HEK293 (cell line): ENCODE results near the gene PORCN.
A peak's percentile ranks its signal among the peaks of the same experiment; 100 is the strongest.

Experiments used
- BCL11B ChIP-seq: fragments of 450-650 bp; formaldehyde crosslinking; IDR thresholded peaks from 2 replicates; pipeline ENCODE4 v1.5.1; 2016; ENCODE audit warnings: low read depth, missing biosample characterization, missing genetic modification characterization
- FEZF1 ChIP-seq: fragments of 450-650 bp; formaldehyde crosslinking; IDR thresholded peaks from 2 replicates; pipeline ENCODE4 v1.5.1; 2016; ENCODE audit warnings: missing biosample characterization, missing genetic modification characterization
- HOXA7 ChIP-seq: sonication (generic); formaldehyde crosslinking; IDR thresholded peaks from 2 replicates; pipeline ENCODE4 v1.8.1; 2022; ENCODE audit warnings: missing genetic modification reagents, borderline replicate concordance
- INSM2 ChIP-seq: fragments of 450-650 bp; formaldehyde crosslinking; IDR thresholded peaks from 2 replicates; pipeline ENCODE4 v1.5.1; 2016; ENCODE audit warnings: missing biosample characterization, missing genetic modification characterization
- KLF16 ChIP-seq: fragments of 450-650 bp; formaldehyde crosslinking; IDR thresholded peaks from 2 replicates; pipeline ENCODE4 v1.5.1; 2017; ENCODE audit warnings: missing biosample characterization, missing genetic modification characterization
- KLF9 ChIP-seq: fragments of 450-650 bp; formaldehyde crosslinking; IDR thresholded peaks from 2 replicates; pipeline ENCODE4 v1.5.1; 2016; ENCODE audit warnings: missing biosample characterization, missing genetic modification characterization, low read depth
- PRDM4 ChIP-seq: fragments of 450-650 bp; formaldehyde crosslinking; IDR thresholded peaks from 2 replicates; pipeline ENCODE4 v1.5.1; 2017; ENCODE audit warnings: missing biosample characterization, missing genetic modification characterization
- SETDB1 ChIP-seq: IDR thresholded peaks from one replicate; pipeline ENCODE4 v1.6.1; 2017; ENCODE audit warnings: mild to moderate bottlenecking, low read length, moderate library complexity, mixed read lengths; ENCODE audit not compliant: insufficient read length
- SP2 ChIP-seq: fragments of 450-650 bp; formaldehyde crosslinking; IDR thresholded peaks from 2 replicates; pipeline ENCODE4 v1.5.1; 2016; ENCODE audit warnings: missing biosample characterization, missing genetic modification characterization
- TCF7L2 ChIP-seq: IDR thresholded peaks from 2 replicates; pipeline ENCODE4 v1.6.1; 2011; ENCODE audit warnings: low read depth, mild to moderate bottlenecking, inconsistent platforms, low read length, moderate library complexity, borderline replicate concordance
- ZBTB1 ChIP-seq: fragments of 450-650 bp; formaldehyde crosslinking; IDR thresholded peaks from 2 replicates; pipeline ENCODE4 v1.5.1; 2016; ENCODE audit warnings: missing biosample characterization, missing genetic modification characterization
- ZBTB21 ChIP-seq: fragments of 450-650 bp; formaldehyde crosslinking; IDR thresholded peaks from 2 replicates; pipeline ENCODE4 v1.5.1; 2017; ENCODE audit warnings: missing biosample characterization, missing genetic modification characterization
- ZBTB8A ChIP-seq: fragments of 450-650 bp; formaldehyde crosslinking; IDR thresholded peaks from 2 replicates; pipeline ENCODE4 v1.5.1; 2016; ENCODE audit warnings: missing biosample characterization, missing genetic modification characterization
- ZEB2 ChIP-seq: fragments of 450-650 bp; formaldehyde crosslinking; IDR thresholded peaks from 2 replicates; pipeline ENCODE4 v1.5.1; 2016; ENCODE audit warnings: missing biosample characterization, missing genetic modification characterization
- ZFHX2 ChIP-seq: fragments of 450-650 bp; formaldehyde crosslinking; conservative IDR thresholded peaks from 2 replicates; pipeline ENCODE4 v1.5.1; 2016; ENCODE audit warnings: missing biosample characterization, missing genetic modification characterization
- ZFP41 ChIP-seq: fragments of 450-650 bp; formaldehyde crosslinking; IDR thresholded peaks from 2 replicates; pipeline ENCODE4 v1.5.1; 2016; ENCODE audit warnings: missing biosample characterization, missing genetic modification characterization, borderline replicate concordance
- ZNF157 ChIP-seq: fragments of 450-650 bp; formaldehyde crosslinking; IDR thresholded peaks from 2 replicates; pipeline ENCODE4 v1.5.1; 2016; ENCODE audit warnings: missing biosample characterization, missing genetic modification characterization
- ZNF211 ChIP-seq: fragments of 450-650 bp; formaldehyde crosslinking; IDR thresholded peaks from 2 replicates; pipeline ENCODE4 v1.5.1; 2016; ENCODE audit warnings: low read depth, missing biosample characterization, missing genetic modification characterization
- ZNF37A ChIP-seq: fragments of 450-650 bp; IDR thresholded peaks from 2 replicates; pipeline ENCODE4 v1.5.1; 2018; ENCODE audit warnings: missing biosample characterization, missing genetic modification characterization
- ZNF423 ChIP-seq: fragments of 450-650 bp; formaldehyde crosslinking; IDR thresholded peaks from 2 replicates; pipeline ENCODE4 v1.5.1; 2016; ENCODE audit warnings: missing biosample characterization, missing genetic modification characterization
- ZNF558 ChIP-seq: fragments of 450-650 bp; formaldehyde crosslinking; IDR thresholded peaks from 2 replicates; pipeline ENCODE4 v1.5.1; 2016; ENCODE audit warnings: missing biosample characterization, missing genetic modification characterization
- ZNF623 ChIP-seq: fragments of 450-650 bp; formaldehyde crosslinking; IDR thresholded peaks from 2 replicates; pipeline ENCODE4 v1.5.1; 2016; ENCODE audit warnings: missing biosample characterization, missing genetic modification characterization
- ZNF626 ChIP-seq: fragments of 450-650 bp; sonication (Bioruptor Pico); formaldehyde crosslinking; IDR thresholded peaks from 2 replicates; pipeline ENCODE4 v1.5.1; 2018; ENCODE audit warnings: missing biosample characterization, missing genetic modification characterization, inconsistent platforms
- ZNF654 ChIP-seq: fragments of 450-650 bp; formaldehyde crosslinking; IDR thresholded peaks from 2 replicates; pipeline ENCODE4 v1.5.1; 2016; ENCODE audit warnings: low read depth, missing biosample characterization, missing genetic modification characterization
- ZNF660 ChIP-seq: fragments of 450-650 bp; IDR thresholded peaks from 2 replicates; pipeline ENCODE4 v1.5.1; 2018; ENCODE audit warnings: missing biosample characterization, mild to moderate bottlenecking, missing genetic modification characterization
- ZNF792 ChIP-seq: fragments of 450-650 bp; formaldehyde crosslinking; IDR thresholded peaks from 2 replicates; pipeline ENCODE4 v1.5.1; 2016; ENCODE audit warnings: missing biosample characterization, missing genetic modification characterization
- ZNF837 ChIP-seq: fragments of 450-650 bp; formaldehyde crosslinking; IDR thresholded peaks from 2 replicates; pipeline ENCODE4 v1.5.1; 2016; ENCODE audit warnings: missing biosample characterization, missing genetic modification characterization
- ZSCAN23 ChIP-seq: fragments of 450-650 bp; formaldehyde crosslinking; IDR thresholded peaks from 2 replicates; pipeline ENCODE4 v1.5.1; 2016; ENCODE audit warnings: missing biosample characterization, missing genetic modification characterization
- ZSCAN30 ChIP-seq: fragments of 450-650 bp; IDR thresholded peaks from 2 replicates; pipeline ENCODE4 v1.5.1; 2018; ENCODE audit warnings: missing biosample characterization, mild to moderate bottlenecking, missing genetic modification characterization, moderate library complexity
- ZXDB ChIP-seq: fragments of 450-650 bp; formaldehyde crosslinking; IDR thresholded peaks from 2 replicates; pipeline ENCODE4 v1.5.1; 2016; ENCODE audit warnings: missing biosample characterization, missing genetic modification characterization
- TF ChIP-seq, protein P1 (sequence below): fragments of 450-650 bp; formaldehyde crosslinking; IDR thresholded peaks from 2 replicates; pipeline ENCODE4 v1.5.1; 2016; ENCODE audit warnings: missing biosample characterization, missing genetic modification characterization
- TF ChIP-seq, protein P2 (sequence below): fragments of 450-650 bp; formaldehyde crosslinking; IDR thresholded peaks from 2 replicates; pipeline ENCODE4 v1.5.1; 2016; ENCODE audit warnings: missing biosample characterization, missing genetic modification characterization
- TF ChIP-seq, protein P3 (sequence below): sonication (generic); formaldehyde crosslinking; IDR thresholded peaks from 2 replicates; pipeline ENCODE4 v1.8.1; 2022; ENCODE audit warnings: mild to moderate bottlenecking, moderate library complexity, missing genetic modification reagents

PORCN gene

DNA sequence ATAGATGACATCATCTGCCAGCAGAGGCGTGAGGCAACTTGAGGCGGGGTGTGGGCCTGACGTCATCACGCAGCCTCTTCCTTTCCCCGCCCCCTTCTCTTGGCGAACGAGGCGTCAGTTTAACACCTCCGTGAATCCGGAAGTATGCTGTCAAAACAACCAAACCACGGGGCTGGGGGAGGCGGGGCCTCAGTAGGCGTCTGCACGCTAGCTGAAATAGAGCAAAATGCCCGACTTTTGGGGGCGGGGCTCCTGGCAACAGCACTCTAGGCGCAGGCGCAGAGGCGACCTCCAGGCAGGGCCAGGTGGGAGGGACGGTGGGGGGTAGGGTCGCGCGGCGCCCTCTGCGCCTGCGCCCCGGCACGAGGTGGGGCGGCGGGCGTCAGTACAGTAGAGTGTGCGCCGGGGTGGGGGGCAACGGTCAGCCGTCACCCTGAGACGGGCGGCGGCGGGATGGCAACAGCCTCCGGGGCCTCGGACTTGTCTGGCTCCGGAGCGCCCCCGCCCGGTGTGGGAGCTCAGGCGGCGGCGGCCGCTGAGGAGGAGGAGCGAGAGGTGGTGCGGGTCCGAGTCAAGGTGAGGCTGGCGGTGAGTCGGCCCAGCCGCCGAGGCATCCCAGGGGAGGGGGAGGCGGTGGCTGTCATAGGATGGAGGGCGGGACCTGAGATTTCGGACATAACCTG lies 30.7 kb downstream of the PORCN start, which contains the start of gene TBC1D25 (continued):
- TF ChIP-seq, protein P1, sequence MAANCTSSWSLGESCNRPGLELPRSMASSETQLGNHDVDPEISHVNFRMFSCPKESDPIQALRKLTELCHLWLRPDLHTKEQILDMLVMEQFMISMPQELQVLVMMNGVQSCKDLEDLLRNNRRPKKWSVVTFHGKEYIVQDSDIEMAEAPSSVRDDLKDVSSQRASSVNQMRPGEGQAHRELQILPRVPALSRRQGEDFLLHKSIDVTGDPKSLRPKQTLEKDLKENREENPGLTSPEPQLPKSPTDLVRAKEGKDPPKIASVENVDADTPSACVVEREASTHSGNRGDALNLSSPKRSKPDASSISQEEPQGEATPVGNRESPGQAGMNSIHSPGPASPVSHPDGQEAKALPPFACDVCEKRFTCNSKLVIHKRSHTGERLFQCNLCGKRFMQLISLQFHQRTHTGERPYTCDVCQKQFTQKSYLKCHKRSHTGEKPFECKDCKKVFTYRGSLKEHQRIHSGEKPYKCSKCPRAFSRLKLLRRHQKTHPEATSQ, result peak; percentile 53; the same call in 1 of the 2 replicates
- TF ChIP-seq INSM2 (tag by site-specific recombination), result peak; percentile 17; the same call in 1 of the 2 replicates
- no peak for TF ChIP-seq ZNF423 (tag by site-specific recombination)
- TF ChIP-seq ZNF626, result no peak
- no peak for TF ChIP-seq ZNF211
- TF ChIP-seq ZFHX2 (tag by site-specific recombination), result peak; percentile 75
- peak; percentile 76; the same call in 1 of the 2 replicates for TF ChIP-seq ZEB2 (tag by site-specific recombination)
- TF ChIP-seq, protein P2, sequence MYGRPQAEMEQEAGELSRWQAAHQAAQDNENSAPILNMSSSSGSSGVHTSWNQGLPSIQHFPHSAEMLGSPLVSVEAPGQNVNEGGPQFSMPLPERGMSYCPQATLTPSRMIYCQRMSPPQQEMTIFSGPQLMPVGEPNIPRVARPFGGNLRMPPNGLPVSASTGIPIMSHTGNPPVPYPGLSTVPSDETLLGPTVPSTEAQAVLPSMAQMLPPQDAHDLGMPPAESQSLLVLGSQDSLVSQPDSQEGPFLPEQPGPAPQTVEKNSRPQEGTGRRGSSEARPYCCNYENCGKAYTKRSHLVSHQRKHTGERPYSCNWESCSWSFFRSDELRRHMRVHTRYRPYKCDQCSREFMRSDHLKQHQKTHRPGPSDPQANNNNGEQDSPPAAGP, result peak; percentile 36; the same call in 1 of the 2 replicates
- no peak for TF ChIP-seq ZNF837 (tag by site-specific recombination)
- peak; percentile 71 for TF ChIP-seq KLF16 (tag by site-specific recombination)
- no peak for TF ChIP-seq ZSCAN23 (tag by site-specific recombination)
- peak; percentile 94 for TF ChIP-seq ZBTB8A (tag by site-specific recombination)
- TF ChIP-seq, protein P3, sequence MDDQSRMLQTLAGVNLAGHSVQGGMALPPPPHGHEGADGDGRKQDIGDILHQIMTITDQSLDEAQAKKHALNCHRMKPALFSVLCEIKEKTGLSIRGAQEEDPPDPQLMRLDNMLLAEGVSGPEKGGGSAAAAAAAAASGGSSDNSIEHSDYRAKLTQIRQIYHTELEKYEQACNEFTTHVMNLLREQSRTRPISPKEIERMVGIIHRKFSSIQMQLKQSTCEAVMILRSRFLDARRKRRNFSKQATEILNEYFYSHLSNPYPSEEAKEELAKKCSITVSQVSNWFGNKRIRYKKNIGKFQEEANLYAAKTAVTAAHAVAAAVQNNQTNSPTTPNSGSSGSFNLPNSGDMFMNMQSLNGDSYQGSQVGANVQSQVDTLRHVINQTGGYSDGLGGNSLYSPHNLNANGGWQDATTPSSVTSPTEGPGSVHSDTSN (CRISPR knock-in tag), result no peak
- TF ChIP-seq ZBTB21 (tag by site-specific recombination), result peak; percentile 99
- TF ChIP-seq BCL11B, result 0 out of 2 replicates have a peak, but pooled peaks have one; percentile 42
- TF ChIP-seq ZNF558 (tag by site-specific recombination), result no peak
- TF ChIP-seq HOXA7 (CRISPR knock-in tag), result no peak
- TF ChIP-seq ZSCAN30 (tag by site-specific recombination), result peak; percentile 64; the same call in 1 of the 2 replicates
- TF ChIP-seq ZFP41 (tag by site-specific recombination), result no peak
- no peak for TF ChIP-seq ZNF157 (tag by site-specific recombination)
- TF ChIP-seq KLF9 (tag by site-specific recombination), result peak; percentile 83
- 0 out of 2 replicates have a peak, but pooled peaks have one; percentile 36 for TF ChIP-seq ZNF792 (tag by site-specific recombination)
- peak; percentile 34; the same call in 1 of the 2 replicates for TF ChIP-seq ZXDB (tag by site-specific recombination)
- 0 out of 2 replicates have a peak, but pooled peaks have one; percentile 22 for TF ChIP-seq FEZF1 (tag by site-specific recombination)
- TF ChIP-seq PRDM4 (tag by site-specific recombination), result 0 out of 2 replicates have a peak, but pooled peaks have one; percentile 8
- TF ChIP-seq ZNF37A (tag by site-specific recombination), result no peak
- no peak for TF ChIP-seq ZBTB1 (tag by site-specific recombination)
- TF ChIP-seq ZNF660, result no peak
- no peak; the same call in 1 of the 2 replicates for TF ChIP-seq ZNF654 (tag by site-specific recombination)
- TF ChIP-seq TCF7L2, result no peak
- TF ChIP-seq SP2 (tag by site-specific recombination), result peak; percentile 88
- TF ChIP-seq ZNF623 (tag by site-specific recombination), result no peak
- no peak for TF ChIP-seq SETDB1
